Hepatocyte (in vitro differentiated cells): ENCODE data around the gene RBFOX2. TPM values are rescaled to one million over a fixed set of nuclear protein-coding genes. Genes with fewer than 3 reads are reported as not detected.
"Not testable (repeated sequence)": the region's sequence is repeated elsewhere in the genome, so short reads cannot be mapped to it uniquely, and the experiment has no call there.

Source experiments
- DNase-seq: peaks from one replicate; pipeline ENCODE4 v3.0.0-alpha.2; 2016; ENCODE audit warnings: low spot score
- H2AFZ ChIP-seq: fragments of 200-600 bp; sonication (generic); 2 replicates; pipeline ENCODE4 v1.6.0; 2016; ENCODE audit warnings: antibody characterized with exemption, mild to moderate bottlenecking
- H3K27ac ChIP-seq: fragments of 200-600 bp; sonication (generic); 2 replicates; pipeline ENCODE4 v1.5.1; 2016; ENCODE audit warnings: mild to moderate bottlenecking
- H3K27me3 ChIP-seq: fragments of 200-600 bp; sonication (generic); 2 replicates; pipeline ENCODE4 v1.6.1; 2016
- H3K36me3 ChIP-seq: fragments of 200-600 bp; sonication (generic); replicated peaks from 2 replicates; pipeline ENCODE4 v1.5.1; 2016; ENCODE audit warnings: low read depth; ENCODE audit not compliant: insufficient read depth
- H3K4me1 ChIP-seq: fragments of 200-600 bp; sonication (generic); 2 replicates; pipeline ENCODE4 v1.5.1; 2016; ENCODE audit warnings: mild to moderate bottlenecking, moderate library complexity; ENCODE audit not compliant: insufficient read depth
- H3K4me2 ChIP-seq: fragments of 200-600 bp; sonication (generic); 2 replicates; pipeline ENCODE4 v1.6.0; 2016
- H3K4me3 ChIP-seq: fragments of 200-600 bp; sonication (generic); 2 replicates; pipeline ENCODE4 v1.5.1; 2016; ENCODE audit warnings: mild to moderate bottlenecking
- H3K79me2 ChIP-seq: fragments of 200-600 bp; sonication (generic); 2 replicates; pipeline ENCODE4 v1.6.0; 2017; ENCODE audit warnings: mild to moderate bottlenecking
- H3K9me2 ChIP-seq: fragments of 200-600 bp; sonication (generic); replicated peaks from 2 replicates; pipeline ENCODE4 v1.6.0; 2017; ENCODE audit warnings: mild to moderate bottlenecking; ENCODE audit not compliant: insufficient read depth
- H3K9me3 ChIP-seq: fragments of 200-600 bp; sonication (generic); 2 replicates; pipeline ENCODE4 v1.5.1; 2016; ENCODE audit warnings: low read depth, mild to moderate bottlenecking
- H4K20me1 ChIP-seq: fragments of 200-600 bp; sonication (generic); 2 replicates; pipeline ENCODE4 v1.6.0; 2016; ENCODE audit warnings: mild to moderate bottlenecking; ENCODE audit not compliant: insufficient read depth, poor library complexity, severe bottlenecking
- EZH2 ChIP-seq: fragments of 200-600 bp; sonication (generic); IDR thresholded peaks from 2 replicates; pipeline ENCODE4 v1.6.1; 2016; ENCODE audit warnings: antibody characterized with exemption, mild to moderate bottlenecking, borderline replicate concordance
- EZH2phosphoT487 ChIP-seq: fragments of 200-600 bp; sonication (generic); IDR thresholded peaks from one replicate; pipeline ENCODE4 v1.6.1; 2018; ENCODE audit warnings: antibody characterized with exemption, mild to moderate bottlenecking, low read depth, moderate library complexity; ENCODE audit not compliant: unreplicated experiment, severe bottlenecking
- WGBS: methylation state at CpG from one replicate; pipeline ENCODE4 v1.1.6; 2016; ENCODE audit warnings: low lambda C conversion rate; ENCODE audit errors: missing lambda C conversion rate; 5-methylcytosine and 5-hydroxymethylcytosine counted together
- polyA plus RNA-seq: library from polyadenylated mRNA; unstranded; fragments of >200 nt; fragmentation: Nextera tagmentation; extraction: Ambion mirVana; gene quantifications from 2 replicates; pipeline ENCODE4 v1.2.1, GENCODE V29; 2016
- total RNA-seq: library from RNA; depleted of rRNA; stranded (reverse); fragments of >200 nt; gene quantifications from 2 replicates; pipeline ENCODE4 v1.2.3, GENCODE V29; 2014
- TF ChIP-seq, protein P1 (sequence below): fragments of 200-600 bp; sonication (generic); IDR thresholded peaks from 2 replicates; pipeline ENCODE4 v1.5.1; 2016; ENCODE audit warnings: antibody characterized with exemption, mild to moderate bottlenecking; ENCODE audit not compliant: poor library complexity

The RBFOX2 gene
- total and polyA plus RNA-seq, 2 experiments from 2014 or later = 76.7 to 133 TPM

DNA sequence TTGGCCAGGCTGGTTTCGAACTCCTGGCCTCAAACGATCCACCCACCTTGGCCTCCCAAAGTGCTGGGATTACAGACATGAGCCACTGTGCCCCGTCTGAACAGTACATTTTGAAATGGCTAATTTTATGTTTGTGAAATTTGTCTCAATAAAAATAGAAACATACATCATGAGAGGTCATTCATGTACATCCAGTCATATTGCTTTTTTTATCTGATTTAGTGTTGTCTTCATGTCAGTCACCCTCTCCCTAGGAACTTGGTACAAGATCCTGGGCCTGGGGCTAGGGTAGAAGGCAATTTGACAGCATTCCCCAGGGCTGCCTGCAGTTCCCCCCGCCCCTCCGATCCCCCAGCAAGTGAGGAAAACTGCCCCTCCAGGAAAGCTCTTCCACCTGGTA, 46.6 kb upstream of the RBFOX2 start:
- WGBS = 91% methylated on average over 5 of the region's 5 CpGs
- no peak for DNase-seq
- Histone ChIP-seq H3K27ac (no peak overlapping the region), H3K9me3 (no peaks in the 10 kb centered on the region), H4K20me1 (no peaks in the 10 kb centered on the region), H3K79me2 (no peaks in the 10 kb centered on the region), H3K9me2 (no peaks in the 10 kb centered on the region), H3K27me3 (no peaks in the 10 kb centered on the region), H3K4me2 (no peak overlapping the region), H3K4me1 (no peaks in the 10 kb centered on the region), H3K4me3 (no peak overlapping the region), H3K36me3 (no peaks in the 10 kb centered on the region), H2AFZ (no peak overlapping the region)
- TF ChIP-seq, protein P1, sequence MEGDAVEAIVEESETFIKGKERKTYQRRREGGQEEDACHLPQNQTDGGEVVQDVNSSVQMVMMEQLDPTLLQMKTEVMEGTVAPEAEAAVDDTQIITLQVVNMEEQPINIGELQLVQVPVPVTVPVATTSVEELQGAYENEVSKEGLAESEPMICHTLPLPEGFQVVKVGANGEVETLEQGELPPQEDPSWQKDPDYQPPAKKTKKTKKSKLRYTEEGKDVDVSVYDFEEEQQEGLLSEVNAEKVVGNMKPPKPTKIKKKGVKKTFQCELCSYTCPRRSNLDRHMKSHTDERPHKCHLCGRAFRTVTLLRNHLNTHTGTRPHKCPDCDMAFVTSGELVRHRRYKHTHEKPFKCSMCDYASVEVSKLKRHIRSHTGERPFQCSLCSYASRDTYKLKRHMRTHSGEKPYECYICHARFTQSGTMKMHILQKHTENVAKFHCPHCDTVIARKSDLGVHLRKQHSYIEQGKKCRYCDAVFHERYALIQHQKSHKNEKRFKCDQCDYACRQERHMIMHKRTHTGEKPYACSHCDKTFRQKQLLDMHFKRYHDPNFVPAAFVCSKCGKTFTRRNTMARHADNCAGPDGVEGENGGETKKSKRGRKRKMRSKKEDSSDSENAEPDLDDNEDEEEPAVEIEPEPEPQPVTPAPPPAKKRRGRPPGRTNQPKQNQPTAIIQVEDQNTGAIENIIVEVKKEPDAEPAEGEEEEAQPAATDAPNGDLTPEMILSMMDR = no peak
- TF ChIP-seq EZH2 (no peak), EZH2phosphoT487 (no peak)

DNA sequence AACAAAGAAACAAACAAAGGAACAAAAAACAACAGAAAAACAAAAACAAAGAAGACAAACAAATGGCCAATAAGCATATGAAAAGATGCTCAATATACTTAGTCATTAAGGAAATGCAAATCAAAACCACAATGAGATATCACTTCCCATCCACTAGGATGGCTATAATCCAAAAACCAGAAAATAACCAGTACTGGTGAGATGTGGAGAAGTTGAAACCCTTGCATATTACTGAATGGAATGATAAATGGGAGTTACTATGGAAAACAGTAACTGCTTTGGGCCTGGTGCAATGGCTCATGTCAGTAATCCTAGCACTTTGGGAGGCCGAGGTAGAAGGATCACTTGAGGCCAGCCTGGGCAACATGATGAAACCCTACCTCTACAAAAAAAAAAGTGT, 44.9 kb upstream of the RBFOX2 start:
- Histone ChIP-seq H3K9me2 (no peaks in the 10 kb centered on the region), H3K4me2 (no peak overlapping the region)
- 83% methylated on average over 1 of the region's 1 CpG for WGBS

DNA sequence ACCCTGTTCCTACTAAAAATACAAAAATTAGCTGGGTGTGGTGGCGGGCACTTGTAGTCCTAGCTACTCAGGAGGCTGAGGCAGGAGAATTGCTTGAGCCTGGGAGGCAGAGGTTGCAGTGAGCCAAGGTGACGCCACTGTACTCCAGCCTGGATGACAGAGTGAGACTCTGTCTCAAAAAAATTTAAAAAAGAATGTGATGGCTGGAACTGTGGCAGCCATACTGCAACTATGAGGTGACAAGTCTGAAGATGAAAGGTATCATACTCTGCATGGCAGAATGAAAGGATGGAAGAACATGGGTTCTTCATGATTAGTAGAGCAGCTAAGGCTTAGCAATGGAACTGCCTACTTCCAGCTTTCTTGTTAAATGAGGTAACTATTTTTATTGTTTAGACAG, 42.0 kb upstream of the RBFOX2 start:
- not testable (repeated sequence) for H3K27me3 ChIP-seq, H3K4me2 ChIP-seq, H3K9me2 ChIP-seq, H3K36me3 ChIP-seq, H2AFZ ChIP-seq, H3K79me2 ChIP-seq, H4K20me1 ChIP-seq, H3K4me3 ChIP-seq, DNase-seq, H3K4me1 ChIP-seq, H3K9me3 ChIP-seq, H3K27ac ChIP-seq
- WGBS = 97% methylated on average over 2 of the region's 2 CpGs

More for the DNA sequence above, 44.9 kb upstream of the RBFOX2 start:
- no peaks in the 10 kb centered on the region for H3K36me3 ChIP-seq
- DNase-seq = no peak
- H4K20me1 ChIP-seq = no peaks in the 10 kb centered on the region
- TF ChIP-seq EZH2 (no peak), EZH2phosphoT487 (no peak)
- no peaks in the 10 kb centered on the region for H3K4me1 ChIP-seq
- H3K79me2 ChIP-seq = no peaks in the 10 kb centered on the region
- no peaks in the 10 kb centered on the region for H3K27me3 ChIP-seq
- H3K9me3 ChIP-seq = no peaks in the 10 kb centered on the region
- H3K4me3 ChIP-seq = no peak overlapping the region
- no peak overlapping the region for H2AFZ ChIP-seq
- H3K27ac ChIP-seq = no peak overlapping the region

DNA sequence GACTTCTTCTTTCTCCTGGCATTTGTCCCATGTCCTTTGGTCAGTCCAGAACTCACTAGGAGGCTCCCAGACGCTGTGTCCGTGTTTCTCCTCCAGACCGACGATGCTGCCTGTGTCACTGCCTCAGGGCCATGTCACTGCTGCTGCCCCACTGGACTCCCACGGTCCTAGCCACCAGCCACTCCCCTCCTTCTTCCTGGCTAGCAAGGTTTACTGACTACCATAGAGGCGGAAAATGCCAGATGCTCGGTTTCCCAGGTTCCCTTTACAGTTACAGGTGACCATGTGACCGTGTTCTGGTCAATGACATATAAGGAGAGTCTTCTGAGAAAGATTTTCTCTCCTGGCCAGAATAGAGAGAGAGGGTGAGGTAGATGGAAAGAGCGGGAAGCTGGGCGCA, 40.7 kb upstream of the RBFOX2 start:
- H3K9me3 ChIP-seq = no peaks in the 10 kb centered on the region
- H3K36me3 ChIP-seq = no peaks in the 10 kb centered on the region
- no peaks in the 10 kb centered on the region for H3K79me2 ChIP-seq
- no peak overlapping the region for H3K4me2 ChIP-seq
- no peaks in the 10 kb centered on the region for H3K9me2 ChIP-seq
- peaks cover 4% of the 10 kb centered on the region for H3K4me1 ChIP-seq
- no peak overlapping the region for H3K27ac ChIP-seq
- no peaks in the 10 kb centered on the region for H4K20me1 ChIP-seq
- TF ChIP-seq, protein P1 = no peak
- TF ChIP-seq EZH2phosphoT487 (no peak), EZH2 (no peak)
- H3K4me3 ChIP-seq = no peak overlapping the region
- no peak for DNase-seq
- H2AFZ ChIP-seq = no peak overlapping the region
- no peaks in the 10 kb centered on the region for H3K27me3 ChIP-seq
- 84% methylated on average over 10 of the region's 10 CpGs for WGBS
